ENCODE measurements around the gene CNN2.

Gene CNN2

DNA sequence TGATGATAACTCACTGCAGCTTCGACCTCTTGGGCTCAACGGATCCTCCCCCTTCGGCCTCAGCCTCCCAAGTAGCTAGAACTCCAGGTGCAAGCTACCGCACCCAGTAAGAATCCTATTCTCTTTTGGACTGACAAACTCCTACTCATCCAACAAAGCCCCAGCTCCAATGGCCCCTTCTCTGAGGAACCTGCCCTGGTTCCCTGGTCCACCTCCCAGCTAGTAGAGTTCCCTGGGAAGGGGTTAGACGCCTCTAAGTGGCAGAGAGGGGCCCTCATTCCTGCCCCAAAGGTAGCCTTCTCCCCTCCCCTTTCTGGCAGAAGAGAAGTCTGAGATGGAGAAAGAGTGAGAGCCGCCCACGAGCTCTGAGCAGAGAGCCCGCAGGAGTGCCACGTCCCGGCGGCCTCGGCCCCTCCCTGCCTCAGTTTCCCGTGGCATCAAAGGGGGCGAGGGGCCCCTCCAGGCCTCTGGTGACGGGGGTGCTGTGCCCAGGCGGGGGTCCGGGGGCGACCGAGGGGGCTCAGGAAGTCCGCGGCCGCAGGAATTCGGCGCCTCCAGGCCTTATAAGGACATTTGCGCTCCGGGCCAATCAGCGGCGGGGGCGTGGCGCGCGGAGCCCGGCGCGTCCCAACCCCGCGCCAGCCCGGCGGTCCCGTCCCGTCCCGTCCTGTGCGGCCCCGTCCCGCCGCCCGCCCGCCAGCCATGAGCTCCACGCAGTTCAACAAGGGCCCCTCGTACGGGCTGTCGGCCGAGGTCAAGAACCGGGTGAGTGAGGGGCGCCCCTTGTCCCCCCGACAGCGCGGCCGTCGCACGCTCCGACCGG is at the start of gene CNN2:
CNN2 (plus strand) TSS at position 649 of the 823 bp plus-strand sequence; CDS start at position 703, 54 bp downstream.
- peak; percentile 53 for DNase-seq

GRCh38 chr19:977058-977464 is 49.3 kb upstream of the CNN2 start:
- no peak for DNase-seq

GRCh38 chr19:979318-979741 is 47.1 kb upstream of the CNN2 start:
- no peak for DNase-seq

DNA sequence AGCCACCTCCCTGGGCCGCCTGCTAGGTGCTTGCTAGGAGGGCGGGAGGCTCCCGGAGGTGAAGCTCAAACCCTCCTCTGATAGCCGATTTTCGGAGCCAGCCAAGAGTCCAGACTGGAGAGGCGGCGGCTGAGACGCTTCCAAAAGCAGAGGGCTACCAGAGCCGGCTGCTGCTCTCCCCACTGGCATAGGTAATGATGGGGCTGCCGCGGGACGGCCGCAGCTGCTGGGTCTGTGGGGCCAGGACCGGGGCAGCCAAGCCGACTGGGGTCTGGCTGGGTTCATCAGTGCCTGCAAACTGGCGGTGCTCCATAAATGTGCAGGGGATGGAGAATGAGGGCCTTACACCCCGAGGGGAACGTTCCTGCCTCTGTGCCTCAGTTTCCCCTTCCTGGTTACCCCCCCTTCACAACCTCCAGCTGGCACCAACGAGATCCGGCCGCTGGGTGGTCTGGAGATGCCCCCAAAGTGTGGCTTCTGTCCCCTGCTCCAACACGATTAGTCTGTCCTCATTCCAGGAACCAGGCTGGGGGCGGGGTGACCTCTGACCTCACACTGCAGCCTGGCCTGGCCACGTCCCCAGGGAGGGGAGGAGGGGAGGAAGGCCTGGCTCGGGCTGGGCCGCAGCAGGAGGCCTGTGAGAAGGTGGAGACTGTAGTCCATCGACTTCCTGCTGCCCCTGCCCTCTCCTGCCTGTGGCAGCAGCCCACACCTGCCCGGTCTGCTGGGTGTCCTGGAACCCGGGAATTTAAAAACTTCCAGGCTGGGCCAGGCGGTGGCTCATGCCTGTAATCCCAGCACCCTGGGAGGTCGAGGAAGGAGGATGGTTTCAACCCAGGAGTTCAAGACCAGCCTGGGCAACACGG is 46.0 kb upstream of the CNN2 start:
- no peak for DNase-seq

DNA sequence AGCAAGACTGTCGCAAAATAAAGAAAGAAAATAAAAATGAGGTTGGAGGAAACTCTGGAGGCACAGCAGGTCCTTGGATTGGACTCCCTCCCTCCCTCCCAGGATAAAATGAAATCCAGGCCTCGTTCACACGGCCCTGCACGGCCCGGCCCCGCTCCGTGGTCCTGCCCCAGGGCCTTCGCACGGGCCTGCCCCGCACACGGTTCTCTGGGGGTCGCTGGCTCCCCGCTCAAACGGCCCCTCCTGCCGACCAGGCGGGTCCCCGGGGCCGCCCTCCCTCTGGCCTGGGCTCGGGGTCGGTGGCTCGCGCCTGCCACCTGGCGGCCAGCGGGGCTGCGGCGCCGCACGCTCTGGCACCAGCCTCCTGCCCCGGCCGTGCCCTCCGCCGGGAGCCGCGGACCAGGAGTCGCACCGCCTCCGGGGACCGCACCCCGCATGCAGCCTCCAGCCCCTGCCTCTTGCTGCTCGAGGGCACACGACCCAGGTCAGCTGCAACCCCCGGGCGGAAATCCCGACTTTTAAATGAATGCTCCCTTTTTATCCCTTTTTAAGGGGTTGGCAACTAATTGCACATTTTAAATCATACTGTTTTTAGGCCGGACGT is 43.7 kb upstream of the CNN2 start:
- peak; percentile 62 for DNase-seq

DNA sequence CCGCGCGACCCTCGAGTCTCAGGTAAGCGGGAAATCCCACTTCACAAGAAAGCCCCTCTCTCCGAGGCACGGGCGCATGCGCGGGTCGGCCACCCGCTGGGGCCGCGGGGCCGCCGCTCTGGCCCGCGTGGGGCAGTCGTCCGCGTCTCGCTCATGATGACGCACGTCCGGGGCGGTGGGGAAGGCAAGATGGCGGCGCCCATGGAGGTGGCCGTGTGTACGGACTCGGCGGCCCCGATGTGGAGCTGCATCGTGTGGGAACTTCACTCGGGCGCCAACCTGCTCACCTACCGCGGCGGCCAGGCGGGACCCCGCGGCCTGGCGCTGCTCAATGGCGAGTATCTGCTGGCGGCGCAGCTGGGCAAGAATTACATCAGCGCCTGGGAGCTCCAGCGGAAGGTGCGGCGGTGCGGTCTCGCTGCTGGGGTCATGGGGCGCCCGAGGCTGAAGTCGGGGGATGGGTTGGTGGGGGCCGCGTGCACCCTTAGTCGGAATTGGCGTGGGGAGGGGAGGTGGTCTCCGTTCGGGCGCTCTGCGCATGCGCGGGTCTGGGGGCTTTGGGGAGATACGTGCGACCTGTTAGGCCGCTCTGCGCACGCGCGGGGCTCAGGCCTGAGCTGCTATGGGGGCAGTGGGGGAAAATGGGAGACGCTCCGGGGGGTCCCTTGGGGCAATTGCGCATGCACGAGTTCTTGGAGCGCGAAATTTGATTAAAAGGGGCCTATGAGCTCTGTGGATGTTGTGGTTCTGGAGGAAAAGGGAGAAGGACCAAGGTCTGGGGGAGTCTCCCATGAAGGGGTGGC is 42.0 kb upstream of the CNN2 start, which contains the start of gene WDR18:
WDR18 (plus strand) TSS at position 181 of the 803 bp plus-strand sequence; CDS start at position 190, 9 bp downstream.
- DNase-seq, result peak; percentile 76

GRCh38 chr19:986083-986482 is 40.3 kb upstream of the CNN2 start:
- DNase-seq, result no peak

GRCh38 chr19:988081-988480 is 38.3 kb upstream of the CNN2 start:
- no peak for DNase-seq

- no peak for DNase-seq
These were observed 37.9 kb upstream of the CNN2 start for GRCh38 chr19:988510-988909.

DNA sequence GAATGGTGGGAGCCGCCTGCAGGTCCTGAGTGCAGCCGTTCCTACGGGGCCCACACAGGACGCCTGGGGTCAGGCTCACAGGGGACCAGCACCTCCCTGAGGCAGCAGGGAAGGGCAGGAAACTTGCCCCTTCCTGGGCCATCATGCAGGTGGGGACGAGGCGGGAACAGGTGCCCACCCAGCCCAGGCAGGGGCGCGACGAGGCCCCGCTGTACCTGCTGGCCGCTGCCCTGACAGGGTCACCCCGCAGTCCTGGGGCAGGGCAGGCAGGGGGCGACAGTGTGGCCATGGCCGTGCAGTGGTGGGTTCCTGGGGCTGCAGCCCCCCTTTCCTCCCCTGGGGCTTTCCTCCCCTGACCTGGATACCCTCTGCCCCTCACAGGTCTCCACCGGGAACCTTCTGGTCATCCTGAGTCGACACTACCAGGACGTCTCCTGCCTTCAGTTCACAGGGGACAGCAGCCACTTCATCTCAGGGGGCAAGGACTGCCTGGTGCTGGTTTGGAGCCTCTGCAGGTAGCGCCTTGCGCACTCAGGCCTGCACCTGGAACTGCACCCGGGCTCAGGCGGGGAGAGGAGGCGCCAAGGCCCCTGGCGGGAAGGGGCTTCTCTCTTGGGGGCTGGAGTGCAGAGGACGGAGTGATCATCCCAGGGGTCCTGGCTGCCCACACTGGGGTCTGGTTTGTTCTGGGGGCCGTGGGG is 36.9 kb upstream of the CNN2 start:
- no peak for DNase-seq

DNA sequence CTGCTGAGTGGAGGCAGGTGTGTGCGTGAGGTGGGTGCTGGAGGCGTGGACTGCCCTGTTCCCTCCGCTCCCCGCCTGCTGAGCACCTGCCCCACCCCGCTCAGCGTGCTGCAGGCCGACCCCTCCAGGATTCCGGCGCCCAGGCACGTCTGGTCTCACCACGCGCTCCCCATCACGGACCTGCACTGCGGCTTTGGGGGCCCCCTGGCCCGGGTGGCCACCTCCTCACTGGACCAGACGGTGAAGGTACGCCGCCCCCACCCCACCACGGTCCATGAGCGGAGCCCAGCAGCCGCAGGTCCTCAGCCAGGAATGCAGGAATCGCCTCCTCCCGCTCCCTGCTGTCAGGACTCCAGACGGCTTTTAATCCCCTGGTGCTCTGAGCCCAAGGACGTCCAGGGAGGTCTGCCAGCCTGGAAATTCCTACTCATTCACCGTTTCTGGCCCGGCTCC is 36.3 kb upstream of the CNN2 start:
- DNase-seq, result no peak

DNA sequence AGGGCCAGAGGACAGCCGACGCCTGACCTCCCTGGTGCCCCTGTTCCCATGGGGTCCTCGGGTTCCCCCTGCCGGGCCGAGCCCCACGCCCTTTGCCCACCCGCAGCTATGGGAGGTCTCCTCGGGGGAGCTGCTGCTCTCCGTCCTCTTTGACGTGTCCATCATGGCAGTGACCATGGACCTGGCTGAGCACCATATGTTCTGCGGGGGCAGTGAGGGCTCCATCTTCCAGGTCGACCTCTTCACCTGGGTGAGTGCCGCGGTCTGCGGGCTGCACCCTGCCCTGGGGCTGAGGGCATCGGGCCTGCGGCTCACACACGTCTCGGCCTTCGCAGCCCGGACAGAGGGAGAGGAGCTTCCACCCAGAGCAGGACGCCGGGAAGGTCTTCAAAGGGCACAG is 35.7 kb upstream of the CNN2 start:
- no peak for DNase-seq

DNA sequence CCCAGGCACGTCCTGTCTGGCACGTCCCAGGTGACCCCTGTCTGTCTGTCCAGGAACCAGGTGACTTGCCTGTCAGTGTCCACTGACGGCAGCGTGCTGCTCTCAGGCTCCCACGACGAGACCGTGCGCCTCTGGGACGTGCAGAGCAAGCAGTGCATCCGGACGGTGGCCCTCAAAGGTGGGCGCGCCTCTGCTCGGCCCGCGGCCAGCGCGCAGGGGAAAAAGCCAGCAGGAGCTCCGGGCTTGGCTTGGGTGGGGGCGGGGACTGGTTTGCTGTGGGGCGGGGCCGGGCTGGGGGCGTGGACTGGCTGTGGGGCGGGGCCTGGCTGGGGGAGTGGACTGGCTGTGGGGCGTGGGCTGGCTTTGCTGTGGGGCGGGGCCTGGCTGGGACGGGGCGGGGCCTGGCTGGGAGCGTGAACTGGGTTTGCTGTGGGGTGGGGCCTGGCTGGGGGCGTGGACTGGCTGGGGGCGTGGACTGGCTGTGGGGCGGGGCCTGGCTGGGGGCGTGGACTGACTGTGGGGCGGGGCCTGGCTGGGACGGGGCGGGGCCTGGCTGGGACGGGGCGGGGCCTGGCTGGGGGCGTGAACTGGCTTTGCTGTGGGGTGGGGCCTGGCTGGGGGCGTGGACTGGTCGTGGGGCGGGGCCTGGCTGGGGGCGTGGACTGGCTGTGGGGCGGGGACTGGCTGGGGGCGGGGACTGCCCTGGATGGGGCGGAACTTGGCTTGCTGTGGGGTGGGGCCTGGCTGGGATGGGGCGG is 35.1 kb upstream of the CNN2 start:
- DNase-seq, result no peak

DNA sequence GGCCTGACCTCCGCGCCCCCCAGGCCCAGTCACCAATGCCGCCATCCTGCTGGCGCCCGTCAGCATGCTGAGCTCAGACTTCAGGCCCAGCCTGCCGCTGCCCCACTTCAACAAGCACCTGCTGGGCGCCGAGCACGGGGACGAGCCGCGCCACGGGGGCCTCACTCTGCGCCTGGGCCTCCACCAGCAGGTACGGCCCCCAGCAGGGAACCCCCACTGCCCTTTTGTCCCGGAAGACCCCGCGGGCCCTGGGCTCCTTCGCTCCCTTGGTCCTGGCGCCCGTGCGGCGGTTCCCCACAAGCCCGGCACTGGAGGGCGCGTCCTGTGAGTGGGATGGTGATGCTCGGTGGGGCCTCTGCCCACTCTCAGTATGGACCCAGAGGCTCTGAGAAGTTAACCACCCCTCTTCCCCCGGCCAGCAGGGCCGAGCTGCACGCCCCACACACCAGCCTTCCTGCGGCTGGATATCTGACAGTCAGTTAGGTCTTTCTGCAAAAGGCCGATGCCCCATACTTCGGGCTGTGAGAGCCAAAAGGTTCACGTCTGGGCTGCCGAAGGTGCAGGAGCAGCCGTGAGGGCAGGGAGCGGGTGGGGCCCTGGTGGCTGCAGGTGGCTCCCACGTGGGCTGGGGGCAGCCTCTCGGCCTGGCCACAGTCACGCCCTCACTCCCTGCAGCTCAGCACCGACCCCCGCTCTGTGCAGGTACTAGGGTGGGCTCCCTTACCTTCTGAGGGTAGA is 34.3 kb upstream of the CNN2 start:
- no peak for DNase-seq

- no peak for DNase-seq
These were observed 33.7 kb upstream of the CNN2 start for GRCh38 chr19:992670-993055.

DNA sequence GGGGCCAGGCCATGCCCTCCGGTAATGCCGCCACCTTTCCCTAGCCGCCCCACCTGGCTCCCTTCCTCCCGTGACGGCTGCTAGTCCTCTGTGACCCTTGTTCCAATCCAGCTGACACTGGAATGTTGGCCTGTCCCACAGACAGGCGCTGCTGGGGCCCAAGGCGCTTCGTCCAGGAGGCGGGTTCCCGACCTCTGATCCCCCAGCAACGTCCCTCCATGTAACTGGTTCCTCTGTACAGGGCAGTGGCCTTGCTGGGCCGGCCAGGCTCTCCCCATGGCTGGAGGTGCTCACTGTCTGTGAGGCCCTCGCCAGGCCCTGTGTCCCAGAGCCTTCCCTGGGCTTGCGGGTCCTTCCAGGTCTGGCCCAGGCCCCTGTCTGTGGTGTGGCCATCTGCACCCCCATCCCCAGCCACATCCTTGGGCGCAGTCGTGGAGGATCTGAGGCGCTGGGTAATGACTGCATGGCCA is 33.0 kb upstream of the CNN2 start:
- no peak for DNase-seq

DNA sequence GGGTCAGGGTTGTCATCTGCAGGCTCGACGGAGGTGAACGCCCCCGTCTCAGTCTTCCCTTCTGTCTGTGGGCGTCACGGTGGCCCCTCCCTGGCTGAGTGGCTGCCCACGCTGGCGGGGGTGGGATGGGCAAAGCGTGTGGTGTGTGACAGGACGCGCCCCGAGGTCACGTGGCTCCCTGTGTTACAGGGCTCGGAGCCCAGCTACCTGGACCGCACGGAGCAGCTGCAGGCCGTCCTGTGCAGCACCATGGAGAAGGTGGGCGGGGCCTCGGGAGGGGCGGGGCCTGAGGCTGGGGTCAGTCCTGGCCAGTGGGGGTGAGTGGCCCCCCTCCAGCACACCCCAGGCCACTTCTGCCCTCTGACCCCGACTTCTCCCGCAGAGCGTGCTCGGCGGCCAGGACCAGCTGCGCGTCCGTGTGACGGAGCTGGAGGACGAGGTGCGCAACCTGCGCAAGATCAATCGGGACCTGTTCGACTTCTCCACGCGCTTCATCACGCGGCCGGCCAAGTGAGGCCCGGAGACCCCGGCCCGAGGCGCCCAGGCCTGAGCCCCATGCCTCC is 32.5 kb upstream of the CNN2 start:
- DNase-seq, result no peak

DNA sequence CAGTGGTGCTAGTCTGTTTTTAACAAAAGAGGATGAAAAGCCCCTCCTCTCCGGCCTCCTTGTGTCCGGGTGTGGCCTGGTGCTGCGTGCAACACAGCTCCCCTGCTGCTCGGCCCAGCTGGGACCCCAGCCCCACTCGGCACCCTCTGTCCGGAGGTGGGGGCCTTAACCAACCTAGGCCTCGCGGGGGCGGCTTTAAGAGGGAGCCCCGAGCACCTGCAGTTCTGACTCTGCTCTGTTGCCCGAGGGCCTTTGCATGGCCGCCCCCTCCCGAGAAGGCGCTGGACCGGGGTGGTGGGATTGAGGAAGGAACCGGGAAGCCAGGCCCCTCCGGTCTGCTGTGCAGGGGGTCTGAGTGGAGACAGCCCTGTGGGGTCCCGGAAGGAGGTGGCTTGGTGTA is 31.9 kb upstream of the CNN2 start:
- no peak for DNase-seq

DNA sequence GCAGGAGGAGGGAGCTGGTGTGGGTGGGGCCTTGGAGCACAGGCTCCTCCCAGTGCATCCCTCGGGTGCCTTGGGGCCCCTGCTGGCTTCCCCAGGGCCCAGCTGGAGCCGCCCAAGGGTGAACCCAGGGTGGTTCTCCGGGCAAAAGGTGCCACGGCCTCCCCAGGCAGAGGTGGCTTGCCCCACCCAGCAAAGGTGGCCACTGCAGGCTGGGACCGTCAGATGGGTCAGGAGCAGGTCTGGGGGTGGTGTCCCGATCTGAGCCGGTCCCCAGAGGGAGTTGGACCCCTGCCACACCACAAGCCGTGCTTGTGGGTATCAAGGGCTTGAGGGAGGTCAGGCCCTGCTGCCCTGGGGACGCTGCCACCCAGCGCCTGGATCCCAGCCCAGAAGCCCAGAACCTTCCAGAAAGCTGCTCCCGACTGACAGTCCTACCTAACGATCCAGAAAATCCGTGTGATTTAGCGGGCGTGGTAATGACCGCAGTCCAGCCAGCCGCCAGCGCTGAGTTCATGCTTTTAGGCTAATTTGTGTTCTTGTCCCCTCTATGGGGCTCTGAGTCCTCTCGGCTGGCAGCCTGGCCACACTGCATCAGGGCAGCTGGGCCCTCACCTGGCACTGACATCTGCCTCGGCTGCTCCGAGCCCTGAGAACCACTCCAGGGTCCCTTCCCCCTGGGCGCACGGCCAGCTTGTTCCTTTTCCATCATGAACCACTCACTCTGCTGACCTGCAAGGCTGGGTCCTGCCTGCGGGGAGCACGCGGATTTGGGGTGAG is 31.2 kb upstream of the CNN2 start:
- no peak for DNase-seq

Measured in activated effector memory CD4-positive, alpha-beta T cell treated with Interleukin-2 at 50 U/mL for 16 hours (primary cell).